A549 (cell line): Measurements from ENCODE around the gene LTBP4.

Experiments
- HMGXB4 ChIP-seq: fragments of 250-450 bp; sonication (Bioruptor Pico); IDR thresholded peaks from 2 replicates; pipeline ENCODE4 v1.5.0; 2021; ENCODE audit warnings: mild to moderate bottlenecking, moderate library complexity, borderline replicate concordance
- MAX ChIP-seq: IDR thresholded peaks from 2 replicates; pipeline ENCODE4 v1.6.1; 2012

GRCh38 chr19:40632311-40633036 is 31.3 kb downstream of the LTBP4 start:
- TF ChIP-seq MAX (no peak), HMGXB4 (CRISPR knock-in tag) (no peak)
